ENCODE results near the gene SFMBT1.

SFMBT1 gene

GRCh38 chr3:52917044-52917443 lies 128.8 kb downstream of the SFMBT1 start:
- Histone ChIP-seq H3K4me1 (no peaks in the 10 kb centered on the region), H3K4me2 (ENCODE audit: low read length) (no peak overlapping the region), H3K36me3 (ENCODE audit: control insufficient read depth, insufficient read depth, low read length) (no peaks in the 10 kb centered on the region), H3K9ac (no peak overlapping the region), H3K4me3 (ENCODE audit: low read depth, low read length) (no peak overlapping the region), H3K9me3 (ENCODE audit: control insufficient read depth, low read length) (no peaks in the 10 kb centered on the region), H2AFZ (no peak overlapping the region), H3K27me3 (ENCODE audit: control insufficient read depth, insufficient read depth, low read length) (no peaks in the 10 kb centered on the region), H3K27ac (no peak overlapping the region), H3K79me2 (no peaks in the 10 kb centered on the region)
- TF ChIP-seq, protein P1, sequence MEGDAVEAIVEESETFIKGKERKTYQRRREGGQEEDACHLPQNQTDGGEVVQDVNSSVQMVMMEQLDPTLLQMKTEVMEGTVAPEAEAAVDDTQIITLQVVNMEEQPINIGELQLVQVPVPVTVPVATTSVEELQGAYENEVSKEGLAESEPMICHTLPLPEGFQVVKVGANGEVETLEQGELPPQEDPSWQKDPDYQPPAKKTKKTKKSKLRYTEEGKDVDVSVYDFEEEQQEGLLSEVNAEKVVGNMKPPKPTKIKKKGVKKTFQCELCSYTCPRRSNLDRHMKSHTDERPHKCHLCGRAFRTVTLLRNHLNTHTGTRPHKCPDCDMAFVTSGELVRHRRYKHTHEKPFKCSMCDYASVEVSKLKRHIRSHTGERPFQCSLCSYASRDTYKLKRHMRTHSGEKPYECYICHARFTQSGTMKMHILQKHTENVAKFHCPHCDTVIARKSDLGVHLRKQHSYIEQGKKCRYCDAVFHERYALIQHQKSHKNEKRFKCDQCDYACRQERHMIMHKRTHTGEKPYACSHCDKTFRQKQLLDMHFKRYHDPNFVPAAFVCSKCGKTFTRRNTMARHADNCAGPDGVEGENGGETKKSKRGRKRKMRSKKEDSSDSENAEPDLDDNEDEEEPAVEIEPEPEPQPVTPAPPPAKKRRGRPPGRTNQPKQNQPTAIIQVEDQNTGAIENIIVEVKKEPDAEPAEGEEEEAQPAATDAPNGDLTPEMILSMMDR (IDR thresholded peaks at IDR 0.05) = no peak

GRCh38 chr3:52915294-52915693 lies 130.6 kb downstream of the SFMBT1 start:
- no peaks in the 10 kb centered on the region for H3K27me3 ChIP-seq (ENCODE audit: control insufficient read depth, insufficient read depth, low read length)
- no peak overlapping the region for H3K4me2 ChIP-seq (ENCODE audit: low read length)
- H3K27ac ChIP-seq = no peak overlapping the region
- H3K9ac ChIP-seq = no peak overlapping the region
- H3K36me3 ChIP-seq (ENCODE audit: control insufficient read depth, insufficient read depth, low read length) = no peaks in the 10 kb centered on the region
- no peak overlapping the region for H3K4me3 ChIP-seq (ENCODE audit: low read depth, low read length)
- TF ChIP-seq, protein P1 (IDR thresholded peaks at IDR 0.05) = no peak
- H2AFZ ChIP-seq = no peak overlapping the region
- no peaks in the 10 kb centered on the region for H3K9me3 ChIP-seq (ENCODE audit: control insufficient read depth, low read length)
- H3K4me1 ChIP-seq = peaks cover 2% of the 10 kb centered on the region
- H3K79me2 ChIP-seq = no peaks in the 10 kb centered on the region

- Histone ChIP-seq H3K36me3 (ENCODE audit: control insufficient read depth, insufficient read depth, low read length) (no peaks in the 10 kb centered on the region), H3K27ac (no peak overlapping the region)
- TF ChIP-seq, protein P1 (IDR thresholded peaks at IDR 0.05) = no peak
Observed at GRCh38 chr3:52912885-52913731, 132.8 kb downstream of the SFMBT1 start.

GRCh38 chr3:52910823-52911222 lies 135.1 kb downstream of the SFMBT1 start:
- no peaks in the 10 kb centered on the region for H3K36me3 ChIP-seq (ENCODE audit: control insufficient read depth, insufficient read depth, low read length)
- TF ChIP-seq, protein P1 (IDR thresholded peaks at IDR 0.05) = no peak
- no peaks in the 10 kb centered on the region for H3K27me3 ChIP-seq (ENCODE audit: control insufficient read depth, insufficient read depth, low read length)
- no peak overlapping the region for H3K4me3 ChIP-seq (ENCODE audit: low read depth, low read length)
- H3K4me2 ChIP-seq (ENCODE audit: low read length) = no peak overlapping the region
- H3K9me3 ChIP-seq (ENCODE audit: control insufficient read depth, low read length) = no peaks in the 10 kb centered on the region
- no peak overlapping the region for H2AFZ ChIP-seq
- no peaks in the 10 kb centered on the region for H3K79me2 ChIP-seq
- peaks cover 2% of the 10 kb centered on the region for H3K4me1 ChIP-seq
- no peak overlapping the region for H3K9ac ChIP-seq
- H3K27ac ChIP-seq = no peak overlapping the region

More at GRCh38 chr3:52912885-52913731, 132.8 kb downstream of the SFMBT1 start:
- H3K79me2 ChIP-seq = no peaks in the 10 kb centered on the region
- H2AFZ ChIP-seq = no peak overlapping the region
- H3K9ac ChIP-seq = no peak overlapping the region
- H3K9me3 ChIP-seq (ENCODE audit: control insufficient read depth, low read length) = no peaks in the 10 kb centered on the region
- H3K4me1 ChIP-seq = peaks cover 2% of the 10 kb centered on the region
- no peak overlapping the region for H3K4me3 ChIP-seq (ENCODE audit: low read depth, low read length)
- H3K4me2 ChIP-seq (ENCODE audit: low read length) = no peak overlapping the region
- H3K27me3 ChIP-seq (ENCODE audit: control insufficient read depth, insufficient read depth, low read length) = no peaks in the 10 kb centered on the region

GRCh38 chr3:52907497-52907896 lies 138.4 kb downstream of the SFMBT1 start:
- Histone ChIP-seq H3K36me3 (ENCODE audit: control insufficient read depth, insufficient read depth, low read length) (no peaks in the 10 kb centered on the region), H3K27me3 (ENCODE audit: control insufficient read depth, insufficient read depth, low read length) (no peaks in the 10 kb centered on the region), H3K9ac (no peak overlapping the region), H3K9me3 (ENCODE audit: control insufficient read depth, low read length) (no peaks in the 10 kb centered on the region), H3K27ac (no peak overlapping the region), H3K4me1 (peaks cover 2% of the 10 kb centered on the region), H3K4me2 (ENCODE audit: low read length) (no peak overlapping the region), H2AFZ (no peak overlapping the region), H3K4me3 (ENCODE audit: low read depth, low read length) (no peak overlapping the region), H3K79me2 (no peaks in the 10 kb centered on the region)
- TF ChIP-seq, protein P1 (IDR thresholded peaks at IDR 0.05) = no peak

Measured in parathyroid adenoma (tissue), 2 donors.